HG03097 (cell line): ENCODE data around the gene PMAIP1.

Experiments
- ATAC-seq: cut with Tn5 transposase; IDR thresholded peaks from one replicate; pipeline ENCODE4 v1.9.1; 2021; ENCODE audit not compliant: unreplicated experiment, low FRiP score

PMAIP1 gene

GRCh38 chr18:59945544-59945943 is 45.7 kb downstream of the PMAIP1 start:
- no peak for ATAC-seq

- ATAC-seq, result no peak
Observed at GRCh38 chr18:59950215-59950944, 50.6 kb downstream of the PMAIP1 start.

- no peak for ATAC-seq
Observed at GRCh38 chr18:59951591-59951990, 51.8 kb downstream of the PMAIP1 start.

GRCh38 chr18:59952283-59953007 is 52.6 kb downstream of the PMAIP1 start:
- no peak for ATAC-seq
